Renal pelvis (tissue), 4 donors: ENCODE results near the gene TMEM14C. TPM values are rescaled to one million over a fixed set of nuclear protein-coding genes. Genes with fewer than 3 reads are reported as not detected.
"Not testable (repeated sequence)": the region's sequence is repeated elsewhere in the genome, so short reads cannot be mapped to it uniquely, and the experiment has no call there.

Experiments used
- DNase-seq: peaks from one replicate; pipeline ENCODE4 v3.0.0-alpha.2; 2013
- polyA plus RNA-seq, 3 donors: library from polyadenylated mRNA; unstranded; fragments of 120-200 nt; gene quantifications; one replicate each; pipeline ENCODE4 v1.2.1, GENCODE V29; 2013; ENCODE audit not compliant: insufficient read length in 3 of 3

The TMEM14C gene
- polyA plus RNA-seq, 3 donors, result 152 to 160 (median 157) TPM

DNA sequence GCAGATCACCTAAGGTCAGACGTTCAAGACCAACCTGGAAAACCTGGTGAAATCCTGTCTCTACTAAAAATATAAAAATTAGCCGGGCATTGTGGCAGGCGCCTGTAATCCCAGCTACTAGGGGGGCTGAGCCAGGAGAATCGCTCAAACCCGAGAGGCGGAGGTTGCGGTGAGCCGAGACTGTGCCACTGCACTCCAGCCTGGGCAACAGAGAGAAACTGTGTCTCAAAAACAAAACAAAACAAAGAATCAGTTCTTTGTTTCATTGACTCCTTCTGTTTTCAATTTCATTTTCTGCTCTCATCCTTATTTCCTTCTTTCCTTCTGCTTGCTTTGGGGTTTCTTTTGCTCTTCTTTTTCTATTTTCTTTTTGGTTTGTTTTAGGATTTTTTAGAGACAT lies 8.9 kb upstream of the TMEM14C start:
- DNase-seq, result no peak

DNA sequence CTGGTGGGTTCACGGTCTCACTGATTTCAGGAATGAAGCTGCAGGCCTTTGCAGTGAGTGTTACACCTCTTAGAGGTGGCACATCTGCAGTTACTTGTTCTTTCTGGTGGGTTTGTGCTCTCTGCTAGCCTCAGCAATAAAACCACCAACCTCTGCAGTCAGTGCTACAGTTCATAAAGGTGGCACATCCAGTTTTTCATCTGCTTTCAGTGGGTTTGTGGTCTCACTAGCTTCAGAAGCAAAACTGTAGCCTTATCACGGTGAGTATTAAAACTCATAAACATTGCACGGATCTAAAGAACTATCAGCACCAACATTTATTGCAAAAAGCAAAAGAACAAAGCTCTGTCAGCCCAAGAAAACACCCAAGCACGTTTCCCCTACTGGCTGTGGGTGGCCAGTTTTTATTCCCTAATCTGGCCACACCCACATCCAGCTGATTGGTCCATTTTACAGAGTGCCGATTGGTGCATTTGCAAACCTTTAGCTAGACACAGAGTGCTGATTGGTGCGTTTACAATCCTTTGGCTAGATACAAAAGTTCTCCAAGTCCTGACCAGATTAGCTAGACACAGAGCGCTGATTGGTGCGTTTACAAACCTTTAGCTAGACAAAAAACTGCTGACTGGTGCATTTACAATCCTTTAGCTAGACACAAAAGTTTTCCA lies 3.4 kb upstream of the TMEM14C start:
- no peak for DNase-seq

DNA sequence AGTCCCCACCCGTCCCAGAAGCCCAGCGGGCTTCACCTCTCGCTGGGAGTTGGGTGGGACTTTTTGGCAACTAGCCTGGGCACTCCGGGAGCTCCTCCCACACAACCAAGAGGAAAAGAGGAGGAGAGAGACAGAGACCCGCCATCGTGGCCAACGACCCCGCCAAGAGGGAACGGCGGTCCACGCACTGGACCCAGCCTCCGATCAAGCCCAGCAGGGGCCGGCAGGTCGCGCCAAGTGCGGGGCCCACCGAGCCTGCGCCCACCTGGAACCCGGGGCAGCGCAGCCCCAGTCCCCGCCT lies 3.0 kb upstream of the TMEM14C start:
- no peak for DNase-seq

DNA sequence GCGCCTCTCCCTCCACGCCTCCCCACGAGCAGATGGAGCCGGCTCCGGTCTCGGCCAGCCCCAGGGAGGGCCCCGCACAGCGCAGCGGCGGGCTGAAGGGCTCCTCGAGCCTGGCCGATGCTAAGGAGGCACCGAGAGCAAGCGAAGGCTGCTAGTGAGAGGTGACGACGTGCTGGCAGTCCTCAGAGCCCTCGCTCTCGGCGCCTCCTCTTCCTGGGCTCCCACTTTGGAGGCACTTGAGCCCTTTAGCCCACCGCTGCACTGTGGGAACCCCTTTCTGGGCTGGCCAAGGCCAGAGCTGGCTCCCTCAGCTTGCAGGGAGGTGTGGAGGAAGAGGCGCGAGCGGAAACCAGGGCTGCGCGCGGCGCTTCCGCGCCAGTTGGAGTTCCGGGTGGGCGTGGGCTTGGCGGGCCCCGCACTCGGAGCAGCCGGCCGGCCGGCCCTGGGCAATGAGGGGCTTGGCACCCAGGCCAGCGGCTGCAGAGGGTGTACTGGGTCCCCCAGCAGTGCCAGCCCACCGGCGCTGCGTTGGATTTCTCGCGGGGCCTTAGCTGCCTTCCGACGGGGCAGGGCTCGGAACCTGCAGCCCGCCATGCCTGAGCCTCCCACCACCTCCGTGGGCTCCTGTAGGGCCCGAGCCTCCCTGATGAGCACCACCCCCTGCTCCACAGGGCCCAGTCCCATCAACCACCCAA lies 2.5 kb upstream of the TMEM14C start:
- no peak for DNase-seq

DNA sequence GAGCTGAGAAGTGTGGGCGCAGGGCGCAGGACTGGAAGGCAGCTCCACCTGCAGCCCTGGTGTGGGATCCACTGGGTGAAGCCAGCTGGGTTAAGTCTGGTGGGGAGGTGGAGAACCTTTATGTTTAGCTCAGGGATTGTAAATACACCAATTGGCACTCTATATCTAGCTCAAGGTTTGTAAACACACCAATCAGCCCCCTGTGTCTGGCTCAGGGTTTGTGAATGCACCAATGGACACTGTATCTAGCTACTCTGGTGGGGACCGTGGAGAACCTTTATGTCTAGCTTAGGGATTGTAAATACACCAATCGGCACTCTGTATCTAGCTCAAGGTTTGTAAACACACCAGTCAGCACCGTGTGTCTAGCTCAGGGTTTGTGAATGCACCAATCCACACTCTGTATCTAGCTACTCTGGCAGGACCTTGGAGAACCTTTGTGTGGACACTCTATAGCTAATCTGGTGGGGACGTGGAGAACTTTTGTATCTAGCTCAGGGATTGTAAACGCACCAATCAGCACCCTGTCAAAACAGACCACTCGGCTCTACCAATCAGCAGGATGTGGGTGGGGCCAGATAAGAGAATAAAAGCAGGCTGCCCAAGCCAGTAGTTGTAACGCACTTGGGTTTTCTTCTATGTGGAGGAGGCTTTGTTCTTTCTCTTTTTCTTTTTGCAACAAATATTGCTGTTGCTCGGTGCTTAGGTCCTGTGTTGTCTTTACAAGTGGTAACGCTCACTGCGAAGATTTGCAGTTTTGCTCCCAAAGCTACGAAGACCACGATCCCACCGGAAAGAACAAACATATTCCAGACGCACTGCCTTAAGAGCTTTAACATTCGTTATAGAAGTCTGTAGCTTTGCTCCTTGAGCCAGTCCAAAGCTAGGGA lies 1.7 kb upstream of the TMEM14C start:
- DNase-seq, result not testable (repeated sequence)

DNA sequence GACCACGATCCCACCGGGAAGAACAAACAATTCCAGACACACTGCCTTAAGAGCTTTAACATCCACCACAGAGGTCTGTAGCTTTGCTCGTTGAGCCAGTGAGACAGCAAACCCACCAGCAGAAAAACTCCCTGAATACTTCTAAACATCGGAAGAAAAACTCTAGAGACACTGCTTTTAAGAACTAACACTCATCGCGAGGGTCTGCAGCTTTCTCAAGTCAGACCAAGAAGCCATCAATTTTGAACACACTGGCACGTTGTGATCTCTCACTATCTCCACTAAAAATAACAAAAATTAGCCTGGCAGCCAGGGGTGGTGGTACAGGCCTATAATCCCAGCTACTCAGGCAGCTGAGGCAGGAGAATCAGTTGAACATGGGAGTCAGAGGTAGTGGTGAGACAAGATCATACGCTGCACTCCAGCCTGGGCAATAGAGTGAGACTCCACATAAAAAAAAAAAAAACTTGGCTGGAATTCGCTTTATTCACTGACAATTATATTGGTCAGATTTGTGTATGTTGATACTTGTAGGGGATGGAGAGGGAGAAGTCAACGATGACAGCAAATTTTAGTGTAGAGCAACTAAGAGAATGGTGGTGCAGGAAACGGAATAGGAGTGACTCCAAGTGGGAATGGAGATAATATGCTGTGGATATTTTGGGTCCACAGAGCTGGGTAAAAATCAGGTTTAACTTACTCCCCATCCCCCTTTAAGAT lies 860 bp upstream of the TMEM14C start:
- no peak for DNase-seq

DNA sequence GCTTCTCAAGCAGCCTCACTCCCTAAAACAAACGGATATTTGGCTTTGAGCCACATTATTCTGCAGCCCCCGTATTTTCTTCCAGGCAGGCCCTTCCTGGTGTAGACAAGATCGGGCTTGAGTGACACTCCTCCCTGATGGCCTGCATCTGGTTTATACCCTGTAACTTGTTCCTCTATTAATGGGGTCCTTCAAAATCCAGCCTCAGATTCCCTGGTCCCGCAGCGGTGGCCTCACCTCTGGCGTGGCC lies 375 bp upstream of the TMEM14C start:
- DNase-seq, result no peak

DNA sequence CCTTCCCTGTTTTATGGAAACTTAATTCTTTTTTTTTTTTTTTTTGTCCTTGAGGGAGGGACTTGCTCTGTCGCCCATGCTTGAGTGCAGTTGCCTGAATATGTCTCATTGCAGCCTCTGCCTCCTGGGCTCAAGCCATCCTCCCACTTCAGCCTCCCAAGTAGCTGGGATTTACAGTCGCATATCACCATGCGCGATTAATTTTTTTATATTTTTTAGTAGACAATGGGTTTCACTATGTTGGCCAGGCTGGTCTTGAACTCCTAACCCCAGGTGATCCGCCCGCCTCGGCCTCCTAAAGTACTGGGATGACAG lies 654 bp downstream of the TMEM14C start:
- no peak for DNase-seq

DNA sequence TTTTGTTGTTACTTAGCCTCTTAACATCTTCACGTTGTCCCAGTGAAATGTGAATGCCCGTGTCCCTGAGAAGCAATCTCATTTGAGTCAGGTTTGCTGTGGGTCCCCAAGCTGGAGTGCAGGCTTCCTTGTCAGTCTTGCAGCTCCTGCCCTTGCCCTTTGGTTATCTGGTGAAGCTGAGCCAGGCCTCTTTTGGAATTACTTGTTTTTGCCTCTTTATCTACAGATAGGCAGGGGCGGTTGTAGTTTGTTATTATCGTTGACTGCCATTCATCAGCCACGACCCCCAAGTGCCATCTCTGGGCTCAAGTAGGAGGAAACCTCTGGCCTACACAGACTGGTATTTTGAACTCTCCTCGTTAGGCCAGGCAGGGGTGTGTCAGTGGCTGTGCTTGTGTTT lies 2.2 kb downstream of the TMEM14C start:
- DNase-seq, result no peak

DNA sequence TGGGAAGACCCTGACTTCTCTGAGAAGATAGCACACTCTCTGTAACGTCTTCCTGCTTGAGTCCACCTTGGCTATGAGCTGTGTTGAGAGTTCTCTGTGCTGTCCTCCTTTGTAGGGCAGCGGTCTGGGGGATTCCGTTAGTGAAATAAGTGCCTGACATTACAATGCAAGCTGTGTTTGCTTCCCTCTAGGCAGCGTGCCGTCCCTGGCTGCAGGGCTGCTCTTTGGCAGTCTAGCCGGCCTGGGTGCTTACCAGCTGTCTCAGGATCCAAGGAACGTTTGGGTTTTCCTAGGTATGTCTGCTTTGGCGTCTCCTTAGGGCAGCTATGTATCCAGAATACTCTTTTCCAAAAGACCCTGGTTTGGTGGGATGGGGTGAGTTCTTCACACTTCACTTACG lies 2.8 kb downstream of the TMEM14C start:
- DNase-seq, result no peak

DNA sequence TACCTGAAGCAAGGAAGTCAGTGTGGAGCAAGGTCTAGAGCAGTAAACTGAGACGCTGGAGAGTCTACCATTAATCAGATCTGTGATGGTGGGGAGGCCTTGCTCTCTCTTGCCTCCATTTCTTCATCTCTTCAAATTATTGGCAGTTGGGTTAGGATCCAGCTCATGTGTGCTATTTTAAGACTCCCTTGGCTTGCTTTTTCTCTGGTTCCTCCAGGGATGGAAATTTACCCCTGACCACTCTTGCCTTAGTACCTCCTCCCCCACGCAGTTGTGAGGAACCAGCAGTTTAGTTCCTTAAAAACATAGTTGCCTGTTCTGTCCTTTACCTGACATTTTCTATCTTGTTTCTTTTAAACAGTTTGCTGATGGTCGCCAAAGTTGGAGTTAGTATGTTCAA lies 7.4 kb downstream of the TMEM14C start:
- DNase-seq, result no peak

DNA sequence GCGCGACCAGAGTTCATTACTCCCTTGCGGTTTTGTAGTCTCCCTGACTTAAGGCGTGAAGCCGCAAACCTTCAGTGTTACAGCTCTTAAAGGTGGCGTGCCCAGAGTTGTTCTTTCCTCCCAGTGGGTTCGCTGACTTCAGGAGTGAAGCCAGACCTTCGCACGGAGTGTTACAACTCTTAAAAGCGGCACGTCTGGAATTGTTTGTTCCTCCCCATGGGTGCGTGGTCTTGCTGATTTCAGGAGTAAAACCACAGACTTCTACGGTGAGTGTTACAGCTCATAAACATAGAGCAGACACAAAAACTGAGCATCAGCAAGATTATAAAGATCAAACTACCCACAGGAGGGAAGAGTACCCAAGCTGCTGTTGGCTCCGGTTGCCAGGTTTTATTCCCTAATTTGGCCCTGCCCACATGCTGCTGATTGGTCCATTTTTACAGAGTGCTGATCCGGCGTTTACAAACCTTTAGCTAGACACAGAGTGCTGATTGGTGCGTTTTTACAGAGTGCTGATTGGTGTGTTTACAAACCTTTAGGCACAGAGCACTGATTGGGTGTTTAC lies 10.4 kb downstream of the TMEM14C start:
- no peak for DNase-seq

DNA sequence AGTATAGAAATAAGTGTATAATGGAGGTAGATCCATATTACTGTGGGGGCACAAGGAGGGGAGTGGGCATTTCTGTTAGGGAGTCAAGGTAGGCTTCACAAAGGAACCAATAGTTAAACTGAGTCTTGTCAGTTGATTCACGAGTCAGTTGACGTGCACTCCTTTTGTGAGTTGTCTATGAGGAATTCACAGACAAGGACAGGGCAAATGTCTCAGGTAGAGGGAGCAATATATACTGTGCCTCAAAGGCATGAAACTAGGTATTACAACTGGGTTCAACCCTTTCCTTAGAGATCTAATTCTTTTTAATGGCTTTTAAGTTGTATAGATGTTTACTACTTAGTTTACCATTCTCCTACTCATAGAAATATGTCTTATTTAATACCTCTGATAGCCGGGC lies 11.0 kb downstream of the TMEM14C start:
- DNase-seq, result no peak

DNA sequence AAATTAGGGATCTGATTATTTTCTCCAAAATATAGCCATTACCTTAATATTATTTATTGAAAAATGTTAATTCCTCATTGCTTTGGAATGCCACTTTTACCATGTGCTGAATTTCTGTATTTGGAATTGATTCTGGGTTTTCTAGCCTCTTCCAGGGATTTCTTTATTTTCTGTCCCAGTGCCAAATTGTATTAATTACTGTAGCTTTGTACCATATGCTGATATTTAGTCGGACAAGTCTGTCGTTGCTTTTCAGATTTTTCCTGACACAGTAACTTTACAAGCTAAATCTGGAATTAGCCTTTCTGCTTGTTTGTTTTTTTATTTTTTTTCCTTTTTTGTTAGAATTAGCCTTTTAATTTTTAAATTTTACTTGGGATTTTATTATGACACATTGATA lies 13.9 kb downstream of the TMEM14C start:
- DNase-seq, result no peak

DNA sequence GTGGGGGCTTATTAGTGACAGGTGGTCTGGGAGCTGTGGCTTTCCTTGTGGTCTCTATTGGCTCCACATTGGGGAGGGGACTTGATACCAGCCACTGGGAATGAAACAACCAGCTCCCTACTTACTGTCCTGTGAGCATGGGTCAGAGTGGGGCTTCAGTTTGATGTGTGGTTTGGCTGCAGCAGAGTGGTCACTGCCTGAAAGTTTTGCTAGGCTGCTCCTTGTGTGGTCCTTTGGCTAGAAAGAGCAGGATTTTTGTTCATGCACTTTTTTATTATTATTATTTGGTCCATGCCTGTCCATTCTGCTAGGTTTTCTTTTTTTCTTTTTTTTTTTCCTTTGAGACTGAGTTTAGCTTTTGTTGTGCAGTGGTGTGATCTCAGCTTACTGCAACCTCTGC lies 17.2 kb downstream of the TMEM14C start:
- DNase-seq, result no peak

DNA sequence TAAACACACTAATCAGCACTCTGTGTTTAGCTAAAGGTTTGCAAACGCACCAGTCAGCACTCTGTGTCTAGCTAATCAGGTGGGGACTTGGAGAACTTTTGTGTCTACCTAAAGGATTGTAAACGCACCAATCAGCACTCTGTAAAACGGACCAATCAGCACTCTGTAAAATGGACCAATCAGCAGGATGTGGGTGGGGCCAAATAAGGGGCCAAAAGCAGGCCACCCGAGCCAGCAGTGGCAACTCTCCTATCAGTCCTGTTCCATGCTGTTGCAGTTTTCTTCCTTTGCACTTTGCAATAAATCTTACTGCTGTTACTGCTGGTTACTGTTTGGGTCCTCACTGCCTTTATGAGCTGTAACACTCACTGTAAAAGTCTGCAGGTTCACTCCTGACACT lies 18.8 kb downstream of the TMEM14C start:
- not testable (repeated sequence) for DNase-seq

DNA sequence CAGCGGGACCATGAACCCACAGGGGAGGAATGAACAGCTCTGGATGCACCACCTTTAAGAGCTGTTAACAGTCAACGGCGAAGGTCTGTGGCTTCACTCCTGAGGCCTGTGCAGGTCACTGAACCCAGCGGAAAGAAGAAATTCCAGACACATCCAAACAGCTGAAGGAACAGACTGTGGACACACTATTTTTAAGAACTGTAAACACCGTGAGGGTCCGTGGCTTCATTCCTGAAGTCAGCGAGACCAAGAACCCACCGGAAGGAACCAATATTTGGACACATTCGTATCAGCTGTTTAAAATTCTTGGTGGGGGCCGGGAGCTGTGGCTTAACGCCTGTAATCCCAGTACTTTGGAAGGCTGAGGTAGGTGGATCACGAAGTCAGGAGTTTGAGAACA lies 19.4 kb downstream of the TMEM14C start:
- DNase-seq, result no peak

DNA sequence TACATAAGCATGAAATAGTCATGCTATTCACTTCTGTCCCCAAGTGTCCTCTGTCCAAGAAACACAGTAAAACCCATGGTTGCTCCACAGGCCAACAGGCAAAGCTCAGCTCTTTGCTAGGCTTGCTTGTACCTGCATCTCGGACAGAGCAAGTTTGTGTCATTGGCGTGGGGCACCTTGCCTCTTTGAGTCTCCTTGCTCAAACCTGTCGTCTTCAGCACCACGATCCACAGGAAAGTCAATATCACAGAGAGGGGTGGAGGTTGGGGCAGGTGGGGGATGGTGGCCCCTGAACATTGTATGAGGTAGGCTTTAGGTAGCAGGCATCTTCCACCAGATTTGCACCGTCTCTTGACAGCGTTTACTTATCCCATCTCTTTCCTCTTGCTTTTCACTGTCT lies 20.6 kb downstream of the TMEM14C start:
- DNase-seq, result no peak

DNA sequence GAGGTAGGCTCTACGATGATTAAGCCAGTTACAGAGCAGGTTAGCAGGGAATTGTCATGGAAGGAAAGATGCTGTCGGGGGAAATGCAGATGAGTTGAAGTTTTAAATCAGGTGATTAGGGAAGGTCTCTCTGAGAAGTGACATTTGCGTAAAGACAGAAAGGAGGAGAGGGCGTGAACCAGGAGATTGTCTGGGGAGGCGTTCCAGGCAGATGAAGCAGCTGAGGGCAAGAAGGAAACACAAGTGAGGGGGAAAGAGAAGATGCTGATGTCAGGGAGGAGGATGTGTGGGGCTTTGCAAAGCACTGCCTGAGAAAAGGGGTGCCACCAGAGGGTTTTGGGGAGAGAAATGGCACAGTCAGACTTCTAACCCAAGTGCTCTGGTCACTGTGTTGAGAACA lies 22.2 kb downstream of the TMEM14C start:
- no peak for DNase-seq

DNA sequence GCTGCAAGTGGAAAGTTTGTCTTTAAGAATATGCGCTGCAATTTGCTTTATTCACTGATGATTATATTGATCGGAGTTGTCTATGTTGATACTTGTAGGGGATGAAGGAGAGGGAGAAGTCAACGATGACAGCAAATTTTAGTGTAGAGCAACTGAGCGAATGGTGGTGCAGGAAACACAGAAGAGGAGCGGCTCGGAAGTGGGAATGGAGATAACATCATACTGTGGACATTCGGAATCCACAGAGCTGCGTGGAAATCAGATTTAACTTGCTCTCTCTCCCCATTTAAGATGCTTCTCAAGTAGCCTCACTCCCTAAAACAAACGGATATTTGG lies 24.0 kb downstream of the TMEM14C start:
- DNase-seq, result no peak

DNA sequence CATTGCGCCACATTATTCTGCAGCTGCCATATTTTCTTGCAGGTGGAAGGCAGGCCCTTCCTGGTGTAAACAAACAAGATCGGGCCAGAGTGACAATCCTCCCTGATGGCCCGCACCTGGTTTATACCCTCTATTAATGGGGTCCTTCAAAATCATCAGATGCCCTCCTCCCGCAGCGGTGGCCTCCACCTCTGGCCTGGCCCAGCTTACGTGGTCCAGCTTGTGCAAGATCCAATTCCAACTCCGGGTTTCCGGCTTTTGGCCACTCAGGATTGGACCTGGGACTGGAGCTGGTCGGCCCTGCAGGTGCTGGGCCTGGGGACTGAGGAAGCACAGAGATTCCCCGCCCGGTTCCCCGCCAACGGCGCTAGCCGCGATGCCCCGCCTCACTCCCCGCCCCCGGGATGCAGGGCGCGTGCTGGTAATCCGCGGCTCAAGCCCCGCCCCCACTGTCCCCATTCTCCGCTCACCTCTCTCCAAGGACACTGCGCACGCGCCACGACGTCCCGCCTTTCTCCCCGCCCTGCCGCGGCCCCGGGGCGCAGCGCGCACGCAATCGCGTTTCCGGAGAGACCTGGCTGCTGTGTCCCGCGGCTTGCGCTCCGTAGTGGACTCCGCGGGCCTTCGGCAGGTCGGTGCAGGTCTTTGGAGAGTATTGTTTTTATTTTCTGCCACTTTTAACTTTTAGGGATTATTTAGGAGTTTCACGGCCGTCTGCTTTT lies 24.5 kb downstream of the TMEM14C start, which contains the start of gene TMEM14B:
TSS of gene TMEM14B (plus strand) at position 555 of the 722 bp plus-strand sequence. CDS start 1,441 bp downstream, outside the sequence.
- DNase-seq, result peak; percentile 98

DNA sequence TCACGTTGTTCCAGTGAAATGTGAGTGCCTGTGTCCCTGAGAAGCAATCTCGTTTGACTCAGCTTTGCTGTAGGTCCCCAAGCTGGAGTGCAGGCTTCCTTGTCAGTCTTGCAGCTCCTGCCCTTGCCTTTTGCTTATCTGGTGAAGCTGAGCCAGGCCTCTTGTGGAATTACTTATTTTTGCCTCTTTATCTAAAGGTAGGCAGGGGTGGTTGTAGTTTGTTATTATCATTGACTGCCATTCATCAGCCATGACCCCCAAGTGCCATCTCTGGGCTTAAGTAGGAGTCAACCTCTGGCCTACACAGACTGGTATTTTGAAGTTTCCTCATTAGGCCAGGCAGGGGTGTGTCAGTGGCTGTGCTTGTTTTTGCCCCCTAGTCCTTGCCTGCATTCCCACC lies 26.9 kb downstream of the TMEM14C start:
- DNase-seq, result no peak
